NCI-H774 (cell line): ENCODE measurements around the gene CLEC5A.
"Not testable (repeated sequence)": the region's sequence is repeated elsewhere in the genome, so short reads cannot be mapped to it uniquely, and the experiment has no call there.

Experiments used
- DNase-seq: peaks from one replicate; lab custom pipeline; 2025; lab: John Stamatoyannopoulos, UW

CLEC5A gene

DNA sequence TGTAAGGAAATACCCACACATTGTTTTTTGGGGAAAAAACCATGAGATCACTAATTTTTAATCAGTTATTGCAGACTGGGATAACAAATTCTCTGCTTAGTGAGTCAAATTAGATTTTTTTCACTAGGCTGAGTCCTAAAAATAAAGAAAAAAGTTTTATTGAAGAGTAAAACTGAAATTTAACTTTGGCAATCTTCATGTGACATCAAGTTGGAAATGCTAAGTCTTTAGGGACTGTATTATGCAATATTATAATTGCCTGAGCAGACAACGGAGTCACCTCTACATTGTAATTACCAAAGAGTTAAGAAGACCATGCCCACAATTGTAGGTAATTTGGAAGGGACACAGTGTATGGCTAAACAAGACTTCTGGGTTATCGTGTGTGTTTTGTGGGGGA is 2.2 kb upstream of the CLEC5A start:
- no peak for DNase-seq

GRCh38 chr7:141945356-141945755 is 1.4 kb downstream of the CLEC5A start:
- DNase-seq: no peak

DNA sequence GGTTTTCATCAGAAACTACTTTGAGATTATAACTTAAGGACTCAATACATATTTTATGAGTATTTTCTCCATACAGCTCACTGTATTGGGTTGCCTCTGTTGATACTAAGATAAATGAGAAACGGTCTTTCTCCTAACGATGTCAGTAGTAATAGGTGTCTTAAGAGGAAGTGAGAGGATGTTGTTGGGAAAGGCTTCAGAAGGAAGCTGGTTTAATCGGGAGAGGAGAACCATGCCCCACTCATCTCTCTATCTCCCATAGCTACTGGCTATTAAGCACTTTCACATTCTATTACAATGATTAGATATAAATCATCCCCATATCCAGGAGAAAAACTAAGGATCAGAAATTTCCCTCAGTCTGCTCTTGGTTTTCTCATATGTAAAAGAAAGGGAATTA is 2.0 kb downstream of the CLEC5A start:
- no peak for DNase-seq

DNA sequence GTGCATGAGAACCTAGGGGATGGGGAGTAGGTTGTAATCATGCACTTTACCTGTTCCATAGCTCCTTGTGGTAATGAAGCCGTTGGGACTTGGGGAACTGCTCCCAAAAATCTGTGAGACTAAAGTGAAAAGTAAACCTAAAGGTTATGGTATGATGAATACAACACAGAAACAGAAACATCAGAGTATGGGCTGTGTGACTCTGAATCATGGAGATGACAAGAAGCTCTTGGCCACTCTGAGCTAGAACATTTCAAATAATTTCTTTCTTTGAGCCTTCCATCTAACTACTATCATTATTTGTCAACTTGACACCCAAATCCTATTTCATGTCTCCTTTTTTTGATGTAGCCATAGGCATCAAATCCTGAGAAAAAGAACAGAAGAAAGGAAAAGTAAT is 2.9 kb downstream of the CLEC5A start:
- no peak for DNase-seq

- no peak for DNase-seq
These were observed 5.7 kb downstream of the CLEC5A start for GRCh38 chr7:141941075-141941474.

DNA sequence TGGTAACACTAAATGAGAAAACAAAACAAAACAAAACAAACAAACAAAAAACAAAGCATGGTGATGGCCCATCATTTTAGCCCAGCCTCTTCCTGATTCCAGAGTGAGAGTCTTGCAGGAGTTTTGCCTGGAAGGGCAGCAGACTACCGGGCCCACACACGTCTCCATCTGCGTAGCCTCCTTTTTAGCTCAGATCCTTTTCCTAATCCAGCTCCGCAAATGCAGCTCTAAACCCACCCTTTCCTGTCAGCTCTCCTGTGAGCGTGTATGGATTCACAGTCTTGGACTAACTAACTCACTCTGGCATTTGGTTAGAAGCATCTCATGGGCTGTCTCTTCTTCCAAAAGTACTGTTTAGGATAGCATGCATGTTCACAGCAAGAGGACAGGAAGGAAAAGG is 16.6 kb downstream of the CLEC5A start:
- DNase-seq: no peak

DNA sequence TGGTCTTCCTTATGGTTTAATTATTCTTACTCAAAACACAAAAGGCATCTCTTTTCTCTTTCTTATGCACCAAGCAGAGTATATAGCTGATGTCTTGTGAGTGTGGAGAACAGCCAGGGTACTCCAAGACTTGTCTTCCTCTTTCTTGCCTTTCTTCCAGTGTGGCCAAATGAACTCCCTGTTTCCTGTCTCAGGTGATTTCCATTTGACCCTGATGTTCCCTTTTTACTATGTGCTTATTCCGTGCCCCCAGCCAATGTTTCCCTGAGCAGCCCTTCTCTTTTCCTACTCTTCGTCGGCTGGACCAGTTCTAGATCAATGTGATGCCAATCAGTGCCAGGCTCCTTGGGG is 18.0 kb downstream of the CLEC5A start:
- DNase-seq: no peak

GRCh38 chr7:141928146-141928844 is 18.5 kb downstream of the CLEC5A start:
- no peak for DNase-seq

DNA sequence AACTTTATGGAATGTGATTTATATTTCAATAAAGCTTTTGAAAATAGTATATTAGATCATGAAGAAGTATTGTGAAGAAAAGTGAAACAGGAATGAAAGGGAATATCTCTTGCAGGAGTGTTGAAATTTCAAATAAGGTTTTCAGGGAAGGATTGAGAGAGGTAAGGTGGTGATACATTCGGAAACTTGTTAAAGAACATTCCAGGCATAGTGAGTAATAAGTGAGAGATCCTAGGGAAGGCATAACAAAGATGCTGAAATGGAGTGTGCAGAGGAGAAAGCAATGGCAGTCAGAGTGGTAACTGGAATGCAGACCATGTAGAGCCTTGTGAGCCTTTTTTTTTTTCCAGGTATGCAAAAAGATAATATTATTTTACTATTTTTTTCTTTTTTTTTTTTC is 26.5 kb downstream of the CLEC5A start:
- no peak for DNase-seq

- DNase-seq: no peak
These were observed 30.7 kb downstream of the CLEC5A start, which contains the start of gene OR9A4 for GRCh38 chr7:141916099-141916498. Gene OR9A4, plus strand, starts transcription at chr7:141916399. Its CDS starts 2,477 bp downstream, at chr7:141918876.

DNA sequence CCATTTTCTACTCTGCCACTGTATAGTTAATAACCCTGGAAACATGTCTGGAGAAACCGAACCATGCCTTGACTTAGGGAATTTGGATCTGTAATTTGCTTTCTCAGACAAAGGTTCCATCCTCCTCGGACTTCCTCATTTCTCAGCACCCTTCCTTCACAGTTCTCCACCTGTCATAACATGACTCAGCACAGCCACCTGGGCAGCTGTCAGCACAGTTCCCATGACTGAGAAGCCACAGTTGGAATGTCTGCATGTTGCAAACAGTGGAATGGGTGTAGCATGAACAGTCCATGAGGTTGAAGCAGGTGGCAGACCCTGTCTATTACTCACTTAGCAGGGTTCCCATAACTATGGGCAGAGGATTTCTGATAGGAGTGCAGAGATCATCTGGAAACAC is 31.2 kb downstream of the CLEC5A start:
- DNase-seq: no peak

DNA sequence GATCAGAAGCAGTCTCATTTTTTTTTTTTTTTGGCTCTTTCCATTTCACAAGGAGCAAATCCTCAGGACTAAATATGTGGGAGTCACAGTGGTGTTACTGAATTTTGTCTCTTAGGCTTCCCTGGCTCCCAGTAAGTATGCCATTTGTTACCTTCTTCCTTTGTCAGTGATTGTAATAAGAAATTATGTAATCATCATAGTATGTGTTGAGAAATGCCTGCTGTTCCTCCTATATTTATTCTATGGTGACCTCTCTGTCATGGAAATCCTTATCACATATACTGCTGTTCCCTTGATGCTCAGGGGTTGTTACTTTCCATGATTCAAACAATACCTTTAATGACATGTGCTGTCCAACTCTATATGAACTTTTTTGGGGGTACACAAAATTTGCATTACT is 35.4 kb downstream of the CLEC5A start:
- DNase-seq: no peak

GRCh38 chr7:141906285-141906684 is 40.5 kb downstream of the CLEC5A start:
- DNase-seq: no peak

DNA sequence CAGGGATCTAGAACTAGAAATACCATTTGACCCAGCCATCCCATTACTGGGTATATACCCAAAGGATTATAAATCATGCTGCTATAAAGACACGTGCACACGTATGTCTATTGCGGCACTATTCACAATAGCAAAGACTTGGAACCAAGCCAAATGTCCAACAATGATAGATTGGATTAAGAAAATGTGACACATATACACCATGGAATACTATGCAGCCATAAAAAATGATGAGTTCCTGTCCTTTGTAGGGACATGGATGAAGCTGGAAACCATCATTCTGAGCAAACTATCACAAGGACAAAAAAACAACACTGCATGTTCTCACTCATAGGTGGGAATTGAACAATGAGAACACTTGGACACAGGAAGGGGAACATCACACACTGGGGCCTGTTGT is 47.4 kb downstream of the CLEC5A start:
- not testable (repeated sequence) for DNase-seq

- DNase-seq: no peak
These were observed 55.4 kb downstream of the CLEC5A start for GRCh38 chr7:141891336-141891735.

DNA sequence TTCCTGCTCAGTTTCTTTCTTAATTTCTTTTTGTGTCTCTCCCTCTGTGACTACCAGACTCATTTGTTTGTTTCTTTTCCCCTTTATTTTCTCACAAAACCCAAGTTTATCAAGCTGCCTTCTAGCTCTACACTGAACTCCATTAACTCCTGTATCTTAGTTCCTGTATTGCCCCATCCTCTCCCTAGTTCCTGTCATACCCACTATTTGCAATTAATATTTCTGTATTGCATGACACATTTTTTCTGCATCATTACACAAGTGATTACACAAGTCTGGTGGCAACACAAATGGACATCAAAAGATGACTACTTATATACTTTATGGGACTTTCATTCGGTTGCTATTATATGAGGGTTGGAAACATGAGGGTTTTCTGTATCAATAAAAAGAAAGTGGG is 57.5 kb downstream of the CLEC5A start:
- no peak for DNase-seq

DNA sequence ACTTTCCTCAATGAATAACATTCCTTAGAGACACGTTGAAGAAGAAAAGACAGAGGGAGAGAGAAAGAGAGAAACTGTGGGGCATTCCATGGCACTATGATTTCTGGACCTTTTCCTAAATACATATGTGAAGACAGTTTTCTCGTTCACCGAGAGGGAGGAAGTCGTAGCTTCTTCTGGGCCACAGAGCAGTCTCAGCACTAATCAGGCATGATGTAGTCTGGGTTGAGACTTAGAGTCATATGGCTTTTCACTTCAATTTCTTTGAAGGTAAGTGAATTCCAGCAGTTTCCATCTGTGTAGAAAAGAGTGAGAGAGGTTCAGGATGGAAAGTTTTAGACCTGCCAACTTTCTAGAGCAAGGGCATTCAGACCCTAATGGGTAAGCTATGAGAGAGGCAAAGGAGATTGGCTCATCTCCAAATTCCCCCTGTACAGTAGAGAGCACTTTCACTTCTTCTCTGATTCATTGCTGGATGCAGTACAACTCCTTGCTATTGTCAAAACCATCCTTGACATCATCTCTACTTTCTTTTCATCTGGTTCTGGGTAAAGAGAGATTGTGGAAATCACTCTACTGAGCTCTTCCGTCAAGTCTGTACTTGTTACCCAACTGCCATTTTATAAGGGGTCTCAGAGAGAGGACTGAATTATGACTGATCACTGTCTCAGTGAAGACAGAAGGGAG is 62.1 kb downstream of the CLEC5A start:
- no peak for DNase-seq

DNA sequence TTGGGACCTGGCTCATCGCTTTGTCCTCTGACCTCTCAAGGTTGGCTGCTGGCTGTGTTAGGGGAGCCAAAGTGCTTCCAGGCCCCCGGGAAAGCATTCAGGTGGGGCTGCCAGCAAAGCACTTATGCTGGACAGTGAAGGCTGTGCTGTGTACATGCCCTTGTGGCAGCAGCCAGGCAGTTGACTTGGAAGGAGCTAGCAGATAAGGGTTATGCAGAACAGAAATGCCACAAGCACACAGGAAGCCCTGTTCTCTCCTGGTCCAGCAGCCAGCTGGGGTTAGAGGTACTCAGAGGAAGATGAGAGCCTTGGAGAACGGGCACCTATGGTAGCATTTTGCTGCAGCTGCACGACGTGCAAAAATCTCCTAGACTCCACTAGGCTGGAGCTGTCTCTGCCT is 65.8 kb downstream of the CLEC5A start:
- DNase-seq: no peak

DNA sequence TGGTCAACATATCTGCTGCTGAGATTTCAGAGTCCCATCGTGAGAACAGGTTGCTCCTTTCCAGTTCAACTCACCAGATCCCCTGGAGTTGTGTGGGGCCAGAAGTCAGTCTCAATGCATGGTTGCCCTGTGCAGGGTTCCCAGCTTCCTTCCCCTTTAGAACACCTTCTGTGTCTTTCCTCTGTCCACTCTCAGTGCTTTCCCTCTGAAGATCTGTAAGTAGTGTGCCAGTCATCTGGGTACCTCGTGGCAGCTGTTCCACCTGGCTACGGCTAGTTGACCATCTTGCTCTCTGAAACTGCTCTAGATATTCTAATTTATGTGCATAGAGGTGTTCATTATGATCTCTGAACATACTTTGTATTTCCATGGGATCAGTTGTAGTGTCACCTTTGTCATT is 69.4 kb downstream of the CLEC5A start:
- DNase-seq: no peak
